Thymus (tissue), 11 donors: ENCODE results near the gene TMPRSS4. TPM values are rescaled to one million over a fixed set of nuclear protein-coding genes. Genes with fewer than 3 reads are reported as not detected.

Experiments used
- DNase-seq, 9 donors: peaks; one replicate each; pipeline ENCODE4 v3.0.0-alpha.2; 2013; ENCODE audit warnings: low spot score in 9 of 9, low read depth in 6 of 9, missing footprints in 1 of 9
- H3K27ac ChIP-seq, 2 donors: one replicate each; pipeline ENCODE4 v1.5.1; 2013; ENCODE audit warnings: control low read depth in 1 of 2, low read depth in 1 of 2, low read length in 1 of 2, mild to moderate bottlenecking in 1 of 2, moderate library complexity in 1 of 2
- H3K27me3 ChIP-seq, 2 donors: one replicate each; pipeline ENCODE4 v1.5.1; 2013; ENCODE audit warnings: low read length in 1 of 2; ENCODE audit not compliant: control insufficient read depth in 2 of 2, insufficient read depth in 1 of 2
- H3K36me3 ChIP-seq, 2 donors: one replicate each; pipeline ENCODE4 v1.5.1; 2013; ENCODE audit warnings: low read length in 1 of 2, mild to moderate bottlenecking in 1 of 2, moderate library complexity in 1 of 2; ENCODE audit not compliant: control insufficient read depth in 2 of 2, insufficient read depth in 2 of 2
- H3K4me1 ChIP-seq, 2 donors: one replicate each; pipeline ENCODE4 v1.5.1; 2013; ENCODE audit warnings: low read length in 2 of 2; ENCODE audit not compliant: control insufficient read depth in 2 of 2, insufficient read depth in 2 of 2
- H3K4me3 ChIP-seq, 2 donors: one replicate each; pipeline ENCODE4 v1.5.1; 2013; ENCODE audit warnings: low read length in 2 of 2, control low read depth in 1 of 2, mild to moderate bottlenecking in 1 of 2
- H3K9me3 ChIP-seq, 2 donors: one replicate each; pipeline ENCODE4 v1.5.1; 2013; ENCODE audit warnings: low read length in 1 of 2, mild to moderate bottlenecking in 1 of 2; ENCODE audit not compliant: control insufficient read depth in 2 of 2, insufficient read depth in 1 of 2
- WGBS: extraction: QIAGEN DNeasy Blood & Tissue Kit; methylation state at CpG from one replicate; pipeline ENCODE4 v1.1.7; 2013; 5-methylcytosine and 5-hydroxymethylcytosine counted together
- polyA plus RNA-seq: library from polyadenylated mRNA; stranded (reverse); fragments of 200-250 nt; gene quantifications from one replicate; pipeline ENCODE4 v1.2.3, GENCODE V29; 2013
- total RNA-seq: library from RNA; stranded (reverse); fragments of 120-200 nt; gene quantifications from one replicate; pipeline ENCODE4 v1.2.4, GENCODE V29; 2013
- donor health status: healthy.

TMPRSS4 gene
- total and polyA plus RNA-seq, 2 donors, result 2.5 to 7.4 TPM

DNA sequence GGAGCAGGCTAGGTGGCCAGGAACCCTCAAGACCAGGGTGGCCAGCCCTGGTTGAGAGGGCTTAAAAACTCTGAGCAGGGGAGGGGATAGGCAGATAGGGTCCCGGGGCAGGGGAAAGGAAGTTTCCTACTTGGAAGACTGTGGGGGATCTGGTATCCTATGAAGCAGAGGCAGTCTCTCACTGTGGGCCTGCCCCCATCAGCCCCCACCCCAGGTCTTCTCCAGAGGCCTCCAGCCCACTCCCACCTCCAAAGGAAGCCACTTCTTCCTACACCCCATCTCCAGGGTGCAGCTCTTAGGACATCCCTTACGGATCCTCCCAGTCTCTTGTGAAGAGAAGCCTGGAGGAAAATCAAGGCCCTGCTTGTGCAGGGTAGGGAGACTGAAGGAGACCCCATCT, 59.5 kb downstream of the TMPRSS4 start:
- Histone ChIP-seq H3K9me3 (no peaks in the 10 kb centered on the region), H3K27ac (no peak overlapping the region), H3K4me3 (no peak overlapping the region), H3K4me1 (no peaks in the 10 kb centered on the region), H3K27me3 (peaks cover 0 to 36% of the 10 kb centered on the region in 2 donors), H3K36me3 (no peaks in the 10 kb centered on the region)
- 95% methylated on average over 2 of the region's 2 CpGs for WGBS
- DNase-seq, result no peak

DNA sequence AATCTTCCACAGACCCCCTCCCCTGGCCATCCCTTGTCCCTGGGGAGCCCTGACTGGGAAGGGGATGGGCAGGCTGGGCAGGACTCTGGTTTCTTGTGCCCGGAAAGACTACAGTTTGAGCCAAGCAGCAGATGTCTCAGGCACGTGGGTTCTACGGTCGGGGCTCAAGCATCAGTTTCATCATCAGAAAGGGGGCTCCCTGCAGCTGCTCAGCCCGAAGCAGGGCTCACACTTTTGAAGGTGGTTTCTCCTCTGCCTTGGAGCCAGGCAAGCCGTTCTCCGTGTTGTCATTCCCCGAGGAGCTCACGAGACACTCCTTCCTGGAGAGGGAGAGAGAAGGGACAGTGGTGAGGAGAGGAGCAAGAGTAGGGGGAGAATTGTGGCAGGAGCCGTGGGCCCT, 59.9 kb downstream of the TMPRSS4 start:
- H3K36me3 ChIP-seq, result no peaks in the 10 kb centered on the region
- no peak overlapping the region for H3K4me3 ChIP-seq
- WGBS, result 95% methylated on average over 10 of the region's 10 CpGs
- no peaks in the 10 kb centered on the region for H3K9me3 ChIP-seq
- no peak for DNase-seq
- peaks cover 0 to 37% of the 10 kb centered on the region in 2 donors for H3K27me3 ChIP-seq
- H3K27ac ChIP-seq, result no peak overlapping the region
- no peaks in the 10 kb centered on the region for H3K4me1 ChIP-seq

DNA sequence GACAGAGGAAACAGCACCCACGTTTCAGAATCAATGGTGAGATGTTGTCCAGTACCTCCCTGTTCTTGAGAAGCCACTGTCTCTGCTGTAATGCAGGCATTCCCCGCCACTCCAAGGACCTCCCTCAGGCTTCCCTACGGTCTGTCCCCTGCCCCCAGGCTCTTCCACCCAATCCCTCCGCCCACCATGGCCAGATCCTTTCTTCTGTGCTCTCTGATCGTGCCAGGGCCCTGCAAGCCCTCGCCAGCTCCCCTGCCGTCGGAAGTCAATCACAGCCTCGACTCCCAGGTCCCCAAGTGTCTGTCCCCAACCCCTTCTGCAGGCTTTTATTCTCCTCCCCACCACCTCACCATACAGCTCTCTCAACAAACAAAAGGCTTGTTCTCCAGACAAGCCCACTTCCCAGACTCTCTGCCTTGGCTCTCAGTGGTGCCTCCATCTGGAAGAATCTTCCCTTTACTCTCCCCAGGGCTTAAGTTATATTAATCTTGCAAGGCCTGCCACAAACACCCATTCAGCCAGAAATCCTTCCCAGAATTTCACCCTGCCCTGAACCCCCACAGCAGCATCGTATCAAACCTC, 62.1 kb downstream of the TMPRSS4 start:
- WGBS, result 87% methylated on average over 10 of the region's 10 CpGs
- H3K36me3 ChIP-seq, result no peaks in the 10 kb centered on the region
- no peak for DNase-seq
- no peak overlapping the region for H3K27ac ChIP-seq
- H3K4me1 ChIP-seq, result no peaks in the 10 kb centered on the region
- peaks cover 0 to under 1% of the 10 kb centered on the region in 2 donors for H3K9me3 ChIP-seq
- no peak overlapping the region for H3K4me3 ChIP-seq
- H3K27me3 ChIP-seq, result peaks cover 0 to 53% of the 10 kb centered on the region in 2 donors

DNA sequence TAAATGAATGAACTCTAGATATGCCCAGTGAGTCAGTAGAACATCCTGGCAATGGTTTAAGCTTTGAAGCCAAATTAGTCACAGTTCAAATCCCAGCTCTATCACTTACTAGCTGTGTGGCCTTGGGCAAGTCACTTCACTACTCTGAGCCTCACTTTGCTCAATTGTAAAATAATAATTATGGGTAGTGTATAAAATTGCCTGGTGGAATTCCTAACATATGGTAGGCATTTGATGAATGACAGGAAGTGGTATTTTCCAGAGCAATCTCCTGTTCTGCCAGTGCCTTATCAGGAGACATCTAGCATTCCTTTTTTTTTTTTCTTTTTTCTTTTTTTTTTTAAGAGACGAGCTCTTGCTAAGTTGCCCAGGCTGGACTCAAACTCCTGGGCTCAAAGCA, 62.7 kb downstream of the TMPRSS4 start:
- 64% methylated on average over 1 of the region's 1 CpG for WGBS
- Histone ChIP-seq H3K4me3 (no peak overlapping the region), H3K4me1 (no peaks in the 10 kb centered on the region), H3K27ac (no peak overlapping the region), H3K27me3 (peaks cover 2 to 59% of the 10 kb centered on the region in 2 donors), H3K9me3 (peaks cover 0 to 3% of the 10 kb centered on the region in 2 donors), H3K36me3 (no peaks in the 10 kb centered on the region)
- DNase-seq, result no peak

DNA sequence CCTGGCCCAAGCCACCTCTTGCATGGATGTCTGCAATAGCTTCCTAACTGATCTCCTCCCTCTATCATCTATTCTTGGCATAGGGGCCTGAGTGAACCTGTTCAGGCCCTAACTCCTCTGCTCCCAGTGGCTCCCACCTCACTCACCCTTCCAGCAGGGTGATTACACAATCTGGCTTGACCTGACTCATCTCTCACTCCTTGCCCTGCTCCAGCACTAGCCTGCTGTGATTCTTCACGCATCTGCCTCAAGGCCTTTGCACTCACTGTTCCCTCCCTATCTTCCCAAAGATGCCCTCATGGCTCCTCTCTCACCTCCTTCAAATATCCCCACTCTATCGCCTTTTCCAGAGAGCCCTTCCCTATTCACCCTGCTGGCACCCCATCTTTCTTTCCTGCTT, 65.2 kb downstream of the TMPRSS4 start:
- Histone ChIP-seq H3K9me3 (peaks cover 0 to 3% of the 10 kb centered on the region in 2 donors), H3K27ac (no peak overlapping the region), H3K4me1 (peaks cover 0 to 8% of the 10 kb centered on the region in 2 donors), H3K27me3 (peaks cover 20 to 72% of the 10 kb centered on the region in 2 donors), H3K4me3 (no peak overlapping the region), H3K36me3 (no peaks in the 10 kb centered on the region)
- DNase-seq, result no peak
- 70% methylated on average over 2 of the region's 2 CpGs for WGBS

DNA sequence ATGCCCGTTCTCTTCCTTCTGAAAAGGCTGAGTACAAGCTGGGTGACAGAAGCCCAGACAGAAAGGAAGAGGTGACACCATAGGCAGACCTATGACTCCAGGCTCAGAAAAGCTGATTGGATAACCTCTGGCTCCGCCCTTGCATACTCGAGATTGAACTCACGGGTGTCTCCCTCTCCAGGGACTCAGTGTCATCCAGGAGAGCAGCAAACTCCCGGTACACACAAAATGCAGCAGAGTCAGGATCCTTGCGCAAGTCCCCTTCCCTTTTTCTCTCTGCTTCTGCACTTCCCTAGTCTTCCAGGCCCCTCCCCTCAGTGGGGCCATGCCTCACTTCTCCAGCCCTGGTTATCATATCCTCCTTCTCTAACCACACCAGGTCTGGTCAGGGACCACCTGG, 65.9 kb downstream of the TMPRSS4 start:
- Histone ChIP-seq H3K9me3 (peaks cover 0 to 3% of the 10 kb centered on the region in 2 donors), H3K4me1 (peaks cover 0 to 8% of the 10 kb centered on the region in 2 donors), H3K27ac (no peak overlapping the region), H3K4me3 (no peak overlapping the region), H3K36me3 (no peaks in the 10 kb centered on the region), H3K27me3 (peaks cover 26 to 75% of the 10 kb centered on the region in 2 donors)
- DNase-seq, result peak in 1 of 9 donors; percentile 19
- WGBS, result 32% methylated on average over 6 of the region's 6 CpGs

DNA sequence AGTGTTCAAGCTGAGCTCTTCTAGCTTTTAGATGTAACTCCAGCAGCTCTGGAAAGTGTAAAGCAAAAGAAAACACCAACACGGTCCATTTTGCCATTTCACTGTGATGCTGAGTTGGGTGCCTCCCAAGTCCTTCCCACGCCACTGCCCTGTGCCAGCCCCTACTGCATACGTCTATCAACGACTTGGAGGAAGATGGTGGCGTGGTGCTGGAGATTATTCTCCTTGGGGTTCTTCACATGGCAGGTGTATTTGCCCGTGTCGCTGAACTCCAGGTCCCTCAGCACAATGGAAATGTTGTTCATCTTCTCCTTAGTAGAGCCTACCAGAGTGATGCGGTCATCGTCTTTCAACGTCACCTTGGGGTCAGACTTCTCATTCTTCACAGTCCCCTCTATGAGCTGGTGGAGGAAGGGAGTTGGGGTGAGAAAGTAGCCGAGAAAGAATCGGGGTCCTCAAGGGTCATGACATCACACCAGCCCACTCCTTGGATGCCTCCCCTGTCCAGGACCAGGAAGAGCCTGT, 66.8 kb downstream of the TMPRSS4 start:
- 91% methylated on average over 12 of the region's 12 CpGs for WGBS
- H3K9me3 ChIP-seq, result peaks cover 0 to 3% of the 10 kb centered on the region in 2 donors
- no peak overlapping the region for H3K27ac ChIP-seq
- DNase-seq, result no peak
- H3K4me1 ChIP-seq, result peaks cover 0 to 8% of the 10 kb centered on the region in 2 donors
- no peaks in the 10 kb centered on the region for H3K36me3 ChIP-seq
- peaks cover 26 to 80% of the 10 kb centered on the region in 2 donors for H3K27me3 ChIP-seq
- H3K4me3 ChIP-seq, result no peak overlapping the region

DNA sequence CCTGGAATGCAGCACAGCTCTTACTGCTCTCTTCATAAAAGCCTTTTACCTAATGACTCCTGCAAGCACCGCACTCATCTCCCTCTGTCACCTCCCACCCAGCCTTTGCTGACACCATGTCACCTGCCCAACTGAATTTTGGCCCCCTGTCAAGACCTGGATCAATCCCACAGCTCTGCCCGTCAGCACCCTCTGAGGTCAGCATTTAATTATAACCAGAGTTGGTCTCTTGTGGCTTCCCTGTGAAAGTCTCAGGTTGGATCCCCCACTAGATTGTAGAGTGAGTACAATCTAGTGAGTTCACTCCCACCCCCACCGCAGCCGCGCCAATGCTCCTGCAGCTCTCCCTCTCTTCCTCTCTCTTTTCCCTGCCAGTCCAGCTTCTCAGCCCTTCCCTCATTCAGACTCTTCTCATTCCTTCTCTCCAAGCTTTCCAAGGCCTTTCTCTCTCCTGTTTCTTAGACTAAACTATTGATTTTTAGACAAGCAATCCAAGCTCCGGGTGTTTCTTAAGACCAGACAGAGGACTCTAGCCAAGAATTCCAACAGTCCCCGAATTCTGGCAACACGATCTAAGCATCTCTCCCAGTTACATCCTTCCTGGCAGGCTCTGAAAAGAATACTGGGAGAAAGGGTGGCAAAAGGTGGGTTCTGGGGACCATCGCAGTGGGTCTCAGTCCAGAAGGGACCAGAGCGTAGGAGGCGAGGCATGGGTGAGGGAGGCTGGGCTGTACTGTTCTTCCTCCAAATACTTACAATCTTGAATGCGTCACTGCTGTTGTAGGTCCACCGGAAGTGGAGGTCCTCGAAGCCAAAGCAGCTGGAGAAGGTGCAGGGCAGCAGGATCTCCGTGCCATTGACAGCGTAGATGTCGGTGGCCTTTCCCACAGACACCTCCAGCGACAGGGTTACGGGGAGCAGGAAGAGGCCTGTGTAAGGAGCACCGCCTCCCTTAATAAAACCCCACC, 67.7 kb downstream of the TMPRSS4 start:
- WGBS, result 77% methylated on average over 20 of the region's 20 CpGs
- peaks cover 0 to 3% of the 10 kb centered on the region in 2 donors for H3K9me3 ChIP-seq
- H3K27ac ChIP-seq, result no peak overlapping the region
- no peak overlapping the region for H3K4me3 ChIP-seq
- no peak for DNase-seq
- peaks cover 27 to 83% of the 10 kb centered on the region in 2 donors for H3K27me3 ChIP-seq
- H3K36me3 ChIP-seq, result no peaks in the 10 kb centered on the region
- H3K4me1 ChIP-seq, result peaks cover 0 to 8% of the 10 kb centered on the region in 2 donors
